DND-41 (cell line): ENCODE data around the gene USP36.

Source experiments
- ATAC-seq: fragments of 200-7000 bp; cut with Tn5 transposase; 3 replicates; pipeline ENCODE4 v1.9.1; 2021; ENCODE audit warnings: low read depth; ENCODE audit not compliant: insufficient read depth
- DNase-seq: peaks from one replicate; pipeline ENCODE4 v3.0.0-alpha.2; 2020
- H2AFZ ChIP-seq: 2 replicates; pipeline ENCODE4 v1.6.0; 2012; ENCODE audit warnings: low read depth, low read length
- H3K27ac ChIP-seq: 2 replicates; pipeline ENCODE4 v1.5.1; 2012; ENCODE audit warnings: low read length, inconsistent platforms
- H3K27me3 ChIP-seq: fragments of 200-600 bp; sonication (generic); 2 replicates; pipeline ENCODE4 v1.6.0; 2012; ENCODE audit warnings: low read length, mild to moderate bottlenecking, inconsistent platforms; ENCODE audit not compliant: insufficient read depth, poor library complexity
- H3K36me3 ChIP-seq: 2 replicates; pipeline ENCODE4 v1.5.1; 2012; ENCODE audit warnings: low read length, inconsistent platforms; ENCODE audit not compliant: insufficient read depth
- H3K4me1 ChIP-seq: 2 replicates; pipeline ENCODE4 v1.5.1; 2012; ENCODE audit warnings: mild to moderate bottlenecking, low read length; ENCODE audit not compliant: insufficient read depth
- H3K4me2 ChIP-seq: 2 replicates; pipeline ENCODE4 v1.6.0; 2012; ENCODE audit warnings: mild to moderate bottlenecking, moderate library complexity, low read length, inconsistent platforms; ENCODE audit not compliant: insufficient read depth
- H3K4me3 ChIP-seq, 2 experiments: fragments of 200-600 bp in 1 of 2; shearing (Covaris generic) in 1 of 2; 2 replicates each; pipeline ENCODE4 v1.5.1; 2012 to 2016; ENCODE audit warnings: inconsistent platforms in 2 of 2, low read length in 2 of 2, mild to moderate bottlenecking in 2 of 2, low read depth in 1 of 2, moderate library complexity in 1 of 2
- H3K79me2 ChIP-seq: 2 replicates; pipeline ENCODE4 v1.6.0; 2012; ENCODE audit warnings: low read length, inconsistent platforms; ENCODE audit not compliant: insufficient read depth
- H3K9ac ChIP-seq: 2 replicates; pipeline ENCODE4 v1.6.0; 2012; ENCODE audit warnings: low read depth, mild to moderate bottlenecking, inconsistent platforms, low read length, moderate library complexity
- H3K9me3 ChIP-seq: 2 replicates; pipeline ENCODE4 v1.5.1; 2012; ENCODE audit warnings: low read length, moderate library complexity, mild to moderate bottlenecking, inconsistent platforms; ENCODE audit not compliant: insufficient read depth, severe bottlenecking
- H4K20me1 ChIP-seq: 2 replicates; pipeline ENCODE4 v1.6.0; 2012; ENCODE audit warnings: low read length; ENCODE audit not compliant: insufficient read depth
- EZH2 ChIP-seq: IDR thresholded peaks from 3 replicates; pipeline ENCODE4 v1.6.1; 2012; ENCODE audit warnings: borderline replicate concordance, low read depth, mild to moderate bottlenecking, moderate library complexity, low read length, inconsistent platforms; ENCODE audit not compliant: severe bottlenecking
- TF ChIP-seq, protein P1 (sequence below): IDR thresholded peaks from 2 replicates; pipeline ENCODE4 v1.5.1; 2012; ENCODE audit warnings: borderline replicate concordance, low read length, moderate library complexity, mild to moderate bottlenecking; ENCODE audit not compliant: poor library complexity, severe bottlenecking; ENCODE audit errors: extremely low read depth

The USP36 gene

DNA sequence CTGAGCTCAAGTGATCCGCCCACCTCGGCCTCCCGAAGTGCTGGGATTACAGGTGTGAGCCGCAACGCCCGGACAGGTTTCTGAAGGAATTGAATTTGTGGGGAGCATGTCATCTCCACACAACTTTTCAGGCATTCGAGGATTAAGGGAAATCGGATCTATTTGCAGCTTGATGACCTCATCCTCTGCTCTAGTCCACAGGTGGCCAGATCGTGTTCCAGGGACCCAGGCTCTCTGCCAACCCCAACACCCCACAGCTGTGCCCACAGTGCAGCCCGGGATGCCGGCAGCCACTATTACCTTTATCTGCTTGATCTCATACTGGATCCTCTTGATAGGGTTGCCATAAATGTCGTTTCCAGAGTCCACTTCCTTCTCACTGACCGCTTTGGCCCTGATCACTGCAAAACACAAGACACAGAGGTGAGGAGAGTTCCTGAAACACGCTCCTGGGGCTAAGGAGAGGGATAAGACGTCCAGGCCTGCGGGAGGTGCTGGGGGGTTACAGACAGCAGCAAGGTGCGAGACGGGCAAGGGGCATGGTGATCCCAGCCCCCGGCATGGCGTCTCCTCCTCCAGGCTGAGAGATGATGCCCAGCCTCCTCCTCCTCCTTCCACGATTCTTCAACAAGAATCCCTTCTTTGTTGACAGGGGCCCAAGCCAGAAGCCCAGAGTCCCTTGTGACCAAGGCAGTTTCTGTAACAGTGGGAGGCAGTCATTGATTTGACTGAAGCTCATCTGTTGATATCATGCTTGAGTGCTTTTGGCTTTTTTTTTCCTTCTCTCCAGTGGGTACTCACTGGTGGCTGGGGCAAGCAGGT lies 33.1 kb upstream of the USP36 start:
- H3K9ac ChIP-seq = no peak overlapping the region
- H3K27me3 ChIP-seq = no peaks in the 10 kb centered on the region
- no peak overlapping the region for H2AFZ ChIP-seq
- H3K4me3 ChIP-seq = no peak overlapping the region
- no peak for DNase-seq
- H4K20me1 ChIP-seq = no peaks in the 10 kb centered on the region; the same call in 1 of the 2 replicates
- H3K36me3 ChIP-seq = no peaks in the 10 kb centered on the region
- 0 out of 2 replicates have a peak, but pooled peaks cover under 1% of the 10 kb centered on the region for H3K4me1 ChIP-seq
- H3K27ac ChIP-seq = no peak overlapping the region
- TF ChIP-seq, protein P1, sequence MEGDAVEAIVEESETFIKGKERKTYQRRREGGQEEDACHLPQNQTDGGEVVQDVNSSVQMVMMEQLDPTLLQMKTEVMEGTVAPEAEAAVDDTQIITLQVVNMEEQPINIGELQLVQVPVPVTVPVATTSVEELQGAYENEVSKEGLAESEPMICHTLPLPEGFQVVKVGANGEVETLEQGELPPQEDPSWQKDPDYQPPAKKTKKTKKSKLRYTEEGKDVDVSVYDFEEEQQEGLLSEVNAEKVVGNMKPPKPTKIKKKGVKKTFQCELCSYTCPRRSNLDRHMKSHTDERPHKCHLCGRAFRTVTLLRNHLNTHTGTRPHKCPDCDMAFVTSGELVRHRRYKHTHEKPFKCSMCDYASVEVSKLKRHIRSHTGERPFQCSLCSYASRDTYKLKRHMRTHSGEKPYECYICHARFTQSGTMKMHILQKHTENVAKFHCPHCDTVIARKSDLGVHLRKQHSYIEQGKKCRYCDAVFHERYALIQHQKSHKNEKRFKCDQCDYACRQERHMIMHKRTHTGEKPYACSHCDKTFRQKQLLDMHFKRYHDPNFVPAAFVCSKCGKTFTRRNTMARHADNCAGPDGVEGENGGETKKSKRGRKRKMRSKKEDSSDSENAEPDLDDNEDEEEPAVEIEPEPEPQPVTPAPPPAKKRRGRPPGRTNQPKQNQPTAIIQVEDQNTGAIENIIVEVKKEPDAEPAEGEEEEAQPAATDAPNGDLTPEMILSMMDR = no peak
- TF ChIP-seq EZH2 = no peak
- H3K79me2 ChIP-seq = no peaks in the 10 kb centered on the region
- no peak for ATAC-seq
- no peak overlapping the region for H3K4me2 ChIP-seq
- H3K9me3 ChIP-seq = no peaks in the 10 kb centered on the region

DNA sequence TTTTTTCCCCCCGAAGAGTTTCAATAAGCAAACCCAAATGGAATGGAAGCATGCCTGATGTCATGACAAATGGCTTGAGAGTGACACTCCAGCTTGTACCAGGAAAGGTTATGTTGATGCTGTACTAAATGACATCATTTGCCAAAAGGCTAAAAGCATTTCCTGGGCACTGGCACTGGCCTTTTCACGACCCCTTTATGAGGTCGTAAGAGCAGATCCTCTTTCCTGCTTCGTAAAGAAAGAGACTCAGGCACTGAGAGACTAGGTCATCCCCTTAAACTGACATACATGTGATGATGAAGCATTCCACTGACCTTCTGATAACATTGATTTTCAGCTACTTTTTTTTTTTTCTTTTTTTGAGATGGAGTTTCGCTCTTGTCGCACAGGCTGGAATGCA lies 31.9 kb upstream of the USP36 start:
- H3K27ac ChIP-seq = no peak overlapping the region
- no peak overlapping the region for H3K4me2 ChIP-seq
- no peak overlapping the region for H3K4me3 ChIP-seq
- DNase-seq = no peak
- no peaks in the 10 kb centered on the region for H3K79me2 ChIP-seq
- no peaks in the 10 kb centered on the region for H3K9me3 ChIP-seq
- H3K9ac ChIP-seq = no peak overlapping the region
- no peak for ATAC-seq
- no peak overlapping the region for H2AFZ ChIP-seq
- H3K36me3 ChIP-seq = no peaks in the 10 kb centered on the region
- no peaks in the 10 kb centered on the region for H3K27me3 ChIP-seq
- no peaks in the 10 kb centered on the region for H3K4me1 ChIP-seq
- no peaks in the 10 kb centered on the region; the same call in 1 of the 2 replicates for H4K20me1 ChIP-seq
- TF ChIP-seq EZH2 = no peak
- TF ChIP-seq, protein P1 = no peak

DNA sequence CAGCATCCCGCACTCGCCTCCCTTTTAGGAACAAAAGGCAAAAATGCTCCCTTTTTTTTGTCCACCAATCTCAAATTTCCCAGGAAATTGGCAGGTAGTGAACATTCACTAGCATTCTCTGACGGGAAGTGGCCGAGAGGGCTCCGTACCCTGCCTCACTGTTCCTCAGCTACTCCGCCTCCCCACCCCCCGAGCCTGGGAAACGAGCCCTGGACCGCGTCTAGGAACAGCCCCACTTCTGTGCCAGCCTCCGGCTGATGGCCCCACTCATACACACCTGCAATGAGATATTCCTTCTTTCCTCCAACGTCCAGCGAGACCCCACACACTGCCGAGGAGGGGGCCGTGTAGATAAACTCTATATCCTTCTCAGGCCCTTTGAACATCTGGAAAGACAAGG lies 30.0 kb upstream of the USP36 start:
- TF ChIP-seq, protein P1 = no peak
- no peak for TF ChIP-seq EZH2
- Histone ChIP-seq H2AFZ (no peak overlapping the region), H3K27me3 (no peaks in the 10 kb centered on the region), H3K36me3 (no peaks in the 10 kb centered on the region), H3K4me2 (no peak overlapping the region), H3K4me3 (no peak overlapping the region), H4K20me1 (no peaks in the 10 kb centered on the region; the same call in 1 of the 2 replicates), H3K4me1 (no peaks in the 10 kb centered on the region), H3K27ac (no peak overlapping the region), H3K79me2 (no peaks in the 10 kb centered on the region), H3K9me3 (no peaks in the 10 kb centered on the region), H3K9ac (no peak overlapping the region)
- no peak for DNase-seq
- no peak for ATAC-seq
